H1 (cell line): ENCODE data around the gene RGS17.

Source experiments
- ATF3 ChIP-seq: IDR thresholded peaks from 2 replicates; pipeline ENCODE4 v1.6.1; 2011; ENCODE audit warnings: low read depth, mild to moderate bottlenecking, low read length; ENCODE audit not compliant: insufficient read depth
- CBX5 ChIP-seq: fragments of 300-800, 300-1000 bp; sonication (generic); IDR thresholded peaks from 2 replicates; pipeline ENCODE4 v1.7.1; 2016; ENCODE audit warnings: antibody characterized with exemption, low read length, low read depth
- CEBPB ChIP-seq: IDR thresholded peaks from 2 replicates; pipeline ENCODE4 v1.6.1; 2012; ENCODE audit warnings: low read depth, low read length
- CTCF ChIP-seq, 3 experiments: IDR thresholded peaks; 1 replicate in 2 of 3; 2 replicates in 1 of 3; pipeline versions ENCODE4 v1.5.1 to v1.6.1; 2011; ENCODE audit warnings: low read length in 3 of 3, mild to moderate bottlenecking in 3 of 3, inconsistent platforms in 2 of 3, low read depth in 1 of 3, moderate library complexity in 1 of 3; ENCODE audit not compliant: insufficient read depth in 1 of 3; ENCODE audit errors: control extremely low read depth in 1 of 3
- EZH2 ChIP-seq: fragments of 200-600 bp; sonication (generic); IDR thresholded peaks from 2 replicates; pipeline ENCODE4 v1.7.1; 2012; ENCODE audit warnings: low read depth, mild to moderate bottlenecking, moderate library complexity, low read length, inconsistent platforms; ENCODE audit not compliant: severe bottlenecking
- MAX ChIP-seq: IDR thresholded peaks from 2 replicates; pipeline ENCODE4 v1.6.1; 2012; ENCODE audit warnings: inconsistent platforms
- POLR2A ChIP-seq, 2 experiments: IDR thresholded peaks; 1 replicate in 1 of 2; 2 replicates in 1 of 2; pipeline ENCODE4 v1.6.1; 2011; ENCODE audit warnings: low read depth in 2 of 2, low read length in 2 of 2, mild to moderate bottlenecking in 2 of 2; ENCODE audit errors: control extremely low read depth in 1 of 2
- POLR2AphosphoS5 ChIP-seq: IDR thresholded peaks from 2 replicates; pipeline ENCODE4 v1.6.1; 2011; ENCODE audit warnings: low read depth, low read length
- RAD21 ChIP-seq, 2 experiments: IDR thresholded peaks in 1 of 2; conservative IDR thresholded peaks in 1 of 2; 2 replicates each; pipeline ENCODE4 v1.6.1; 2011; ENCODE audit warnings: low read depth in 2 of 2, low read length in 2 of 2, improper control_type of control experiment in 1 of 2, inconsistent platforms in 1 of 2, mild to moderate bottlenecking in 1 of 2, moderate library complexity in 1 of 2
- SP1 ChIP-seq: IDR thresholded peaks from 2 replicates; pipeline ENCODE4 v1.6.1; 2011; ENCODE audit warnings: low read depth, low read length
- TAF1 ChIP-seq: IDR thresholded peaks from 2 replicates; pipeline ENCODE4 v1.6.1; 2011; ENCODE audit warnings: mild to moderate bottlenecking, low read depth, low read length
- YY1 ChIP-seq: IDR thresholded peaks from 2 replicates; pipeline ENCODE4 v1.6.1; 2011; ENCODE audit warnings: low read depth, mild to moderate bottlenecking, low read length
- ZNF274 ChIP-seq: IDR thresholded peaks from 2 replicates; pipeline ENCODE4 v1.7.0; 2012; ENCODE audit warnings: low read length, borderline replicate concordance; ENCODE audit errors: extremely low read depth

GRCh38 chr6:153056308-153056707, 74.8 kb downstream of the RGS17 start:
- TF ChIP-seq CTCF (IDR thresholded peaks at IDR 0.05; ENCODE audit: control extremely low read depth in 1 of 3, insufficient read depth in 1 of 3, low read depth in 1 of 3, low read length in 3 of 3) (no peak), RAD21 (IDR thresholded peaks at IDR 0.05 in 1 of 2, conservative IDR thresholded peaks at IDR 0.05 in 1 of 2; ENCODE audit: low read depth in 2 of 2, low read length in 2 of 2) (no peak), TAF1 (no peak), ZNF274 (no peak), SP1 (no peak), EZH2 (no peak), POLR2AphosphoS5 (no peak), POLR2A (IDR thresholded peaks at IDR 0.05; ENCODE audit: control extremely low read depth in 1 of 2, low read depth in 2 of 2, low read length in 2 of 2) (no peak), YY1 (no peak), CEBPB (no peak), ATF3 (no peak), CBX5 (no peak), MAX (no peak)
